Measurements from ENCODE around the gene PHF21A. TPM values are rescaled to one million over a fixed set of nuclear protein-coding genes. Genes with fewer than 3 reads are reported as not detected.

Gene PHF21A
- total RNA-seq, 4 donors from 2014 or later: 8.9 to 118 (median 34.4) TPM

DNA sequence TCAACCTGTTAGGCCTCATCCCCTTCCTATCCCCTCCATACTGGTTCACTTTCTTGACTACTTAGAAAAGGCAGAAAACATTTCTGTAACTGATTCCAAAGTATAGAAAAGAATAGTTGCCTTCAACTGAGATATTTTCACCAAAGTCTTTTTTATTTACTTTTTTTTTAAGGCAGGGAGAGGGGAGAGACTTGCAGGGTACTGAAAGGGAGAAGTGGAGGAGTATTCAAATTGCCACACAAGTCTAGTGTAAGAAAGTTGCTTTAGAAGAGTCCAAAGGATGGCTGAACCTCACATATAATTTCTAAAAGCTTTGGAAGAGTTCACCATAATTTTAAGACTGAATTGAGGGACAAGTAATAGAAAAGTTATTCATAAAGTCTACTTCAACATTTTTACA lies 6.3 kb downstream of the PHF21A start:
- DNase-seq: no peak
- H3K9me3 ChIP-seq: no peaks in the 10 kb centered on the region
- H3K36me3 ChIP-seq: no peaks in the 10 kb centered on the region
- no peak overlapping the region for H3K27ac ChIP-seq
- TF ChIP-seq, protein P1, sequence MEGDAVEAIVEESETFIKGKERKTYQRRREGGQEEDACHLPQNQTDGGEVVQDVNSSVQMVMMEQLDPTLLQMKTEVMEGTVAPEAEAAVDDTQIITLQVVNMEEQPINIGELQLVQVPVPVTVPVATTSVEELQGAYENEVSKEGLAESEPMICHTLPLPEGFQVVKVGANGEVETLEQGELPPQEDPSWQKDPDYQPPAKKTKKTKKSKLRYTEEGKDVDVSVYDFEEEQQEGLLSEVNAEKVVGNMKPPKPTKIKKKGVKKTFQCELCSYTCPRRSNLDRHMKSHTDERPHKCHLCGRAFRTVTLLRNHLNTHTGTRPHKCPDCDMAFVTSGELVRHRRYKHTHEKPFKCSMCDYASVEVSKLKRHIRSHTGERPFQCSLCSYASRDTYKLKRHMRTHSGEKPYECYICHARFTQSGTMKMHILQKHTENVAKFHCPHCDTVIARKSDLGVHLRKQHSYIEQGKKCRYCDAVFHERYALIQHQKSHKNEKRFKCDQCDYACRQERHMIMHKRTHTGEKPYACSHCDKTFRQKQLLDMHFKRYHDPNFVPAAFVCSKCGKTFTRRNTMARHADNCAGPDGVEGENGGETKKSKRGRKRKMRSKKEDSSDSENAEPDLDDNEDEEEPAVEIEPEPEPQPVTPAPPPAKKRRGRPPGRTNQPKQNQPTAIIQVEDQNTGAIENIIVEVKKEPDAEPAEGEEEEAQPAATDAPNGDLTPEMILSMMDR (IDR thresholded peaks at IDR 0.05): no peak
- TF ChIP-seq POLR2A (IDR thresholded peaks at IDR 0.05): no peak
- H3K4me1 ChIP-seq: peaks cover 0 to 10% (median 0%) of the 10 kb centered on the region in 4 donors
- no peaks in the 10 kb centered on the region for H3K27me3 ChIP-seq
- H3K4me3 ChIP-seq: no peak overlapping the region

DNA sequence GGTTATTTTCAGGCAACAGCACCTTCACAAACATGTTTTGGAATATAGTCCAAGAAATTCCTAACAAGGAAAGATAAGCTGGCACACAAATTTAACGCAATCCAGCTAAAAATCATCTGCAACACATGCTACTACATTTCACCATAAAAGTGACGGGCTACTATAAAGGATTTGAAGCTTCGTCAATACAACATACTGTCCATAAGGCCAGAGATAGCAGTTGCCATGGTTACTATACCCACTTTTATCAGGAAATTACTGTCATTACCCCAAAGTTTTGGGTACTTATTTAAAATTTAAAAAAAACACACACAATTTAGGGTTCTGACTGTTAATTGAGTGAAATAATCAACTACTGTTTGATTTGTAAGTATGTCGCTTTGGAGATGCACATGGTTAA lies 6.9 kb downstream of the PHF21A start:
- no peaks in the 10 kb centered on the region for H3K9me3 ChIP-seq
- DNase-seq: no peak
- H3K27ac ChIP-seq: no peak overlapping the region
- H3K36me3 ChIP-seq: no peaks in the 10 kb centered on the region
- peaks cover 0 to 10% (median 0%) of the 10 kb centered on the region in 4 donors for H3K4me1 ChIP-seq
- H3K27me3 ChIP-seq: no peaks in the 10 kb centered on the region
- TF ChIP-seq POLR2A (IDR thresholded peaks at IDR 0.05): no peak
- TF ChIP-seq, protein P1 (IDR thresholded peaks at IDR 0.05): no peak
- no peak overlapping the region for H3K4me3 ChIP-seq

DNA sequence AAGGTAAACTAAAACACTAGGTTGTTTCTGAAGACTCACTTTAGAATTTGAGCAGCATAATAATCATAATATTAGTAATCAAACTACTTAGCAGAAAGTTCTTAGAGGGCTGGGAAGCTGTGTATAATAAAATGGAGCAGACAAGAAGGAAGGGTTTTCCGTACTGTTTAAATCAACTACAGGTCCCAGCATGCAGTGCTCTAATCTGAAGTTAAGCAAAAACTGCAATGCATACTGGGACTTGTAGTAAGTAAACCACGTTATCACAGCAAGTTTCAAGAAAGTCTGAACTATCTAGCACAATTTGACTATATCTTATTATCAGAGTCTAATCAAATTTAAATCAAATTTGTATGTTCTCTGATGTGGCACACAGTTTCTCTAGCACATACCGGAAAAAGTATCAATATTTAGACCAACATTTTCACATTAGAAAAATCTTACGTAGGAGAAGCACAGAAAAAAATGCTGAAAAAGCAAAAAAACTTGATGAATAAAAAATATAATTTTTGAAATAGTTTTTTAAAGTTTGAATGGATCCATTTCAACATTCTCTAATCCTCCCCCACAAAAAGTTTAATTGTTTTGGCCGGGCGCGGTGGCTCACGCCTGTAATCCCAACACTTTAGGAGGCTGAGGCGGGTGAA lies 8.2 kb downstream of the PHF21A start:
- no peaks in the 10 kb centered on the region for H3K9me3 ChIP-seq
- no peak overlapping the region for H3K4me3 ChIP-seq
- DNase-seq: no peak
- TF ChIP-seq POLR2A (IDR thresholded peaks at IDR 0.05): no peak
- TF ChIP-seq, protein P1 (IDR thresholded peaks at IDR 0.05): no peak
- H3K4me1 ChIP-seq: peaks cover 0 to 10% (median 0%) of the 10 kb centered on the region in 4 donors
- H3K36me3 ChIP-seq: no peaks in the 10 kb centered on the region
- H3K27me3 ChIP-seq: no peaks in the 10 kb centered on the region
- H3K27ac ChIP-seq: no peak overlapping the region

DNA sequence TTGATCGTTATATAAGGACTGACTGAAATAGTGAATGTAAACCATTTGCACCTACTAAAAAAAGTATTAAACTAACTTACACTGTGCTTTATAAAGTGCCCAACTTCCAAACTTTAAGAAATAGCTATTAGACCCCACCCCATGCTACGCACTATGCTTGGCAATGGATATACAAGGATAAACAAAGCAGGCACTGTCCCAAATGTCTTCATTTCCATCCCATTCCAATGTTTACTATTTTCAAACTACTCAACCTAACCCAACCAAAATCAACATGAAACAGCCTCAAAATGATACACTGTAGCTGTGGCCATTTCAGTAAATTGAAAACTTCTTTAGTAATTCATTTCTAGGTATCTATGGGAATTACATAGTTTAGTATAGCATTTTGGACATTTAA lies 12.5 kb downstream of the PHF21A start:
- Histone ChIP-seq H3K27me3 (no peaks in the 10 kb centered on the region), H3K36me3 (no peaks in the 10 kb centered on the region), H3K4me3 (no peak overlapping the region), H3K9me3 (no peaks in the 10 kb centered on the region), H3K27ac (no peak overlapping the region), H3K4me1 (no peaks in the 10 kb centered on the region)
- no peak for DNase-seq
- TF ChIP-seq, protein P1 (IDR thresholded peaks at IDR 0.05): no peak
- no peak for TF ChIP-seq POLR2A (IDR thresholded peaks at IDR 0.05)

DNA sequence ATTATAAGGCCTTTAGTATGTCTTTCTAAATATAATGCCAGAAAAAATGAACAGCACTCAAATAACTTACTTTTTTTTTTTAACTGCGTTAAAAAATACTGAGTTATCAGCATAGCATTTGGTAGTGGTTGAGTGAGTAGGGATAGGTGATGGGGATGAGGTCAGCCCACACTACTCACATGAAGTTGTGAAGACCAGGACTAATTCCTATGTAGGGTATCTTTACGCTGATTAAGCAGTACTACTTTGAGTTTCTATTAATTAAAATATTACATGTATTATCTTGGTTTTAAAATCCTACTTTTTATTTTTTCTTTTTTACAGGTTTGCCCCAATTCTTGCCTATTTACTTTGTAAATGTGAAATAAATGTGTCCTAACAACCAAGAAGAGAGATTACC lies 13.5 kb downstream of the PHF21A start:
- Histone ChIP-seq H3K36me3 (no peaks in the 10 kb centered on the region), H3K27ac (no peak overlapping the region), H3K4me3 (no peak overlapping the region), H3K9me3 (no peaks in the 10 kb centered on the region), H3K4me1 (no peaks in the 10 kb centered on the region), H3K27me3 (no peaks in the 10 kb centered on the region)
- no peak for TF ChIP-seq POLR2A (IDR thresholded peaks at IDR 0.05)
- TF ChIP-seq, protein P1 (IDR thresholded peaks at IDR 0.05): no peak
- no peak for DNase-seq

DNA sequence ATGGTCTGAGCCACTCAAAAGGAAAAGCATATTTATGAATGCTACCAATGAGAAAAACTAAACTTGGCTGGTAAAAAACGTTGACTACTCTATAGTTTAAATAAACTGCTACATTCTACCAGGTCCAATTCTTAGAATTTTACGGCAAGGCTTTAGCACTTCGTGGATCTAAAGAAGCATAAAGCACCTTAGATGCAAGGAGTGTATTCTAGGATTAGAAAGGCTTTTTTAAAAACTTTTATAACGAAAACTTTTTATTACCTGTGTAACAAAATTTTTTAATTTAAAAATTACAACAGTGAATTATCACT lies 13.9 kb downstream of the PHF21A start:
- DNase-seq: no peak
- TF ChIP-seq POLR2A (IDR thresholded peaks at IDR 0.05): no peak
- TF ChIP-seq, protein P1 (IDR thresholded peaks at IDR 0.05): no peak
- H3K27ac ChIP-seq: no peak overlapping the region
- no peaks in the 10 kb centered on the region for H3K9me3 ChIP-seq
- H3K27me3 ChIP-seq: no peaks in the 10 kb centered on the region
- no peaks in the 10 kb centered on the region for H3K4me1 ChIP-seq
- no peak overlapping the region for H3K4me3 ChIP-seq
- H3K36me3 ChIP-seq: no peaks in the 10 kb centered on the region
